ENCODE data around the gene TUSC2.
"Not testable (repeated sequence)": the region's sequence is repeated elsewhere in the genome, so short reads cannot be mapped to it uniquely, and the experiment has no call there.

TUSC2 gene

DNA sequence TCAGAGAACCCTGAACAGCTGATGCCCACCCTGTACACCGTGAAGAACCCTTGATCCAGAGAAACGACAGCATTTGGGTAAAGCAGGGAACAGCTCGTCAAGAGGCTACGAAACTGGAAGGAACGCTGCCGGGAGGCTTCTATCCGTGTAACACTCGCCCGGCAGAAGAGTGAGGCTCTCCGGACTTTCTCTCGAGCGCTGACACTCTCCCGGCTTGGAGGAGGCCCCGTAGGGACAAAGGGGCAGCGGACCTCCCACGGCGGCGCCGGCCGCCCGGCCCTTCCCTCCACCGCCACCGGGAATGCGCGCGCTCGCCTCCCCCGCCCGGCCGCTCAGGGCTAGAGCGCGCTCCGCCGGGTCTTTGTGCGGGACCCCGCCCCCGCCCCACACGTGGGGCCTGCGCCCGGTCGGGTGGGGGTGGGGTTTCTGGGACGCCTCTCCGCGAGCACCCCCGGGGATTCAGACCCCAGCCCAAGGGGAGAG is 7.1 kb downstream of the TUSC2 start:
- Histone ChIP-seq H3K9ac (ENCODE audit: low read depth, low read length) (peak overlapping the region; percentile 96), H3K9me3 (replicated peaks; ENCODE audit: low read length) (no peaks in the 10 kb centered on the region), H3K27me3 (ENCODE audit: control insufficient read depth, insufficient read depth, low read length) (no peaks in the 10 kb centered on the region), H3K36me3 (ENCODE audit: insufficient read depth, low read length) (peaks cover 24% of the 10 kb centered on the region), H3K4me1 (ENCODE audit: control insufficient read depth, insufficient read depth, low read length) (peaks cover 31% of the 10 kb centered on the region), H3K4me3 (ENCODE audit: low read length) (peak overlapping the region; percentile 73), H3K4me2 (ENCODE audit: low read length) (peak overlapping the region; percentile 85)

DNA sequence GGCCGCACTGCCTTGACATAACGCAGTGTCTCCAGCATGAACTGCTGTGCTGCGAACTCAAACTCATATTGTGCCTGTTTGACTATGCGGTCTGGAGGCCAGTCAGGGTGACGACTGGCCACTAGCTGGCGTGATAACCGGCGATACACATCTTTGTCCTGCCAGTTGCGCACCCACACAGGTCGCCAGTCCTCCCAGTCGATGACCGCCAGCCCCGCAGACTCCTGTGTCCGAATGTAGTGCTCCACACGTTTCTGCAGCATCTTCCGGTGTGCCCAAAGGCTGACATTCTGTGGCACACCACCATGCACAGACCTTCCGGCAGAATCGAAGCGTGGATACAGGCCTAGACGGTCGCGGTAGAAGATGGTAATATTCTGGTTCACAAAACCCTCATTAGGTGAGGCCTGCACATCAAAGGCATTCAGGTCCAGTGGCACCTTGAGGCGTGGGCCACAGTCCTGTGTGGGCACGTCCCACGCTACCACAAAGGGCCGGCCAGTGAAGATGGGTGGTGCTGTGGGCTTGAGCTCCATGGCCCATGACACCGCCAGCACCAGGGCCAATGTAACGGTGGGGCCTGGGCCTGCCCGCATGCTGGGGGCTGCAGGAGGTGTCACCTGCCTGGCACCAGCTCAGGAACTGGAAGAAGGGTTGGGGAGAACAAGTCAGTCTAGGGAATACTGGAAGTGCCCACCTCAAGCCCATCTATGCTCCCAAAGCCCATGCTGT is 8.0 kb downstream of the TUSC2 start:
- Histone ChIP-seq H3K27me3 (ENCODE audit: control insufficient read depth, insufficient read depth, low read length) (no peaks in the 10 kb centered on the region), H3K4me2 (ENCODE audit: low read length) (peak overlapping the region; percentile 85), H3K4me3 (ENCODE audit: low read length) (peak overlapping the region; percentile 73), H3K9ac (ENCODE audit: low read depth, low read length) (peak overlapping the region; percentile 96), H3K36me3 (ENCODE audit: insufficient read depth, low read length) (peaks cover 22% of the 10 kb centered on the region), H3K9me3 (replicated peaks; ENCODE audit: low read length) (no peaks in the 10 kb centered on the region), H3K4me1 (ENCODE audit: control insufficient read depth, insufficient read depth, low read length) (peaks cover 31% of the 10 kb centered on the region)

DNA sequence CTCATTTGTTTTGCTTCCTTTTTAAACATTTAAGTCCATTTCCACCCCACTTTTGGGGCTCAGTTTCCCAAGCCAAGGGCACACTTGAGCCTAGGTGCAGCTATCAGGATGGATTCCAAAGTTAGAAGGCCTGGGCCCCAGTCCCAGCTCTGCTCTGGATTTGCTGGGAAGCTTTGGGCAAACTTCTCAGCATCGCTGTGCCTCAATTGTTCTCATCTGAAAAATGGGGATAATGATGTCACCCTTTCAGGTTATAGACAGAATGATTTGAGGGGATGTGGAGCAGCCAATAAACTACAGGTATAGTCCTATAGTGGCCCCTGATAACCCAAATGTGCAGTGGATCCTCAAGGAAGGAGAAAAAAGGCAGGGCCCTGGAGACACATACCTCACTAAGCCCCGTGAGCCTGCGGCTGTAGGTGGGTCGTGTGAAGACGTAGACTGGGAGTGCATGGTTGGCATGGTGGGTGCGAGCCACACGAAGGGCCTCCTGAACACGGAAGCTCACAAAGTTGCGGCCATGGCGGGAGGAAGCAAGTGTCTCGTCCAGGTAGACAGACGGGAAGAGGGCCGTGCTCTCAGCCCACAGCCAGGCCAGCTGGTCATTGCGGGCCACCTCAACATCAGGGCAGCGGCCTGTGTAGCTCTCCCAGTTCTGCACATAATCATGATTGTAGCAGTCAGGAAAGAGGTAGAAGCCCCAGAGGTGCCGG is 8.7 kb downstream of the TUSC2 start:
- Histone ChIP-seq H3K9me3 (replicated peaks; ENCODE audit: low read length) (no peaks in the 10 kb centered on the region), H3K27me3 (ENCODE audit: control insufficient read depth, insufficient read depth, low read length) (no peaks in the 10 kb centered on the region), H3K9ac (ENCODE audit: low read depth, low read length) (no peak overlapping the region), H3K36me3 (ENCODE audit: insufficient read depth, low read length) (peaks cover 22% of the 10 kb centered on the region), H3K4me1 (ENCODE audit: control insufficient read depth, insufficient read depth, low read length) (peaks cover 31% of the 10 kb centered on the region), H3K4me3 (ENCODE audit: low read length) (no peak overlapping the region), H3K4me2 (ENCODE audit: low read length) (peak overlapping the region; percentile 85)

DNA sequence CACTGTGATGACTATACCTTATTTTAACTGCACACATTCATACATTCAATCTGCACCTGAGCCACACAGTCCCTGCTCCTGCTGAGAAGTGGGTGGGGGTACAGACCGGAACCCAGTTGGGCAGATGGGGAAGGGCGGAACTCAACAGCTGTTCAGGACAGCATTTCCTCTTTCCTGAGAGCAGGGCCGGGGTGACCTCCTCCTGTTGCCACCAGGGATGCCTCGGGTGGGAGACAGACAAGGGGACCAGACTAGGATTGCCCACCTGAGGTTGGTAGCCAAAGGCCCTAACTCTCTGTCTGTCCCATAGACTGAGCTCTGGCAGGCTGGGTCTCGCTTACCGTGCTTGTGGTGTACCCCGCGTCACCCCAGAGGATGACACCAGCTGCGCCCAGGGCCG is 9.4 kb downstream of the TUSC2 start:
- Histone ChIP-seq H3K27me3 (ENCODE audit: control insufficient read depth, insufficient read depth, low read length) (no peaks in the 10 kb centered on the region), H3K4me3 (ENCODE audit: low read length) (no peak overlapping the region), H3K36me3 (ENCODE audit: insufficient read depth, low read length) (peaks cover 22% of the 10 kb centered on the region), H3K9ac (ENCODE audit: low read depth, low read length) (no peak overlapping the region), H3K4me1 (ENCODE audit: control insufficient read depth, insufficient read depth, low read length) (peaks cover 31% of the 10 kb centered on the region), H3K4me2 (ENCODE audit: low read length) (peak overlapping the region; percentile 21), H3K9me3 (replicated peaks; ENCODE audit: low read length) (no peaks in the 10 kb centered on the region)

DNA sequence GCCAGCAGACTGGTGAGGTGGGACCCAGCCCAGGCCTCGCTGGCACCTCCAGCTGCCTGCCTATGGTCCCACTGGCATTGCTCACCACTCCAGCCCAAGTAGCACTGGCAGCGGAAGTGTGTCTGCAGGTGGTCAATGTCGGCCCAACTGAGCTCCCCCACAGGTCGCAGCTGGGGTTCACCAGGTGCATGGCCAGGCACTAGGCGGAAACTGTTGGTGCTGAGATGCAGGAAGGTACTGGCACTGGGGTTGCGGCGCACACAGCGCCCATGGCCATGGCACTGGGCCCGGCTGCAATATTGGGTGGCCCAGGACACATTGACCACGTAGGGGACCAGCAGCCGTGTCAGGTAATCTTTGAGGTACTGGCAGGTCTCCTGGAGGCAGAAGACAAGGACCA is 9.9 kb downstream of the TUSC2 start:
- peaks cover 22% of the 10 kb centered on the region for H3K36me3 ChIP-seq (ENCODE audit: insufficient read depth, low read length)
- H3K4me1 ChIP-seq (ENCODE audit: control insufficient read depth, insufficient read depth, low read length): peaks cover 31% of the 10 kb centered on the region
- no peak overlapping the region for H3K9ac ChIP-seq (ENCODE audit: low read depth, low read length)
- H3K9me3 ChIP-seq (replicated peaks; ENCODE audit: low read length): no peaks in the 10 kb centered on the region
- H3K4me3 ChIP-seq (ENCODE audit: low read length): no peak overlapping the region
- H3K4me2 ChIP-seq (ENCODE audit: low read length): no peak overlapping the region
- H3K27me3 ChIP-seq (ENCODE audit: control insufficient read depth, insufficient read depth, low read length): no peaks in the 10 kb centered on the region

DNA sequence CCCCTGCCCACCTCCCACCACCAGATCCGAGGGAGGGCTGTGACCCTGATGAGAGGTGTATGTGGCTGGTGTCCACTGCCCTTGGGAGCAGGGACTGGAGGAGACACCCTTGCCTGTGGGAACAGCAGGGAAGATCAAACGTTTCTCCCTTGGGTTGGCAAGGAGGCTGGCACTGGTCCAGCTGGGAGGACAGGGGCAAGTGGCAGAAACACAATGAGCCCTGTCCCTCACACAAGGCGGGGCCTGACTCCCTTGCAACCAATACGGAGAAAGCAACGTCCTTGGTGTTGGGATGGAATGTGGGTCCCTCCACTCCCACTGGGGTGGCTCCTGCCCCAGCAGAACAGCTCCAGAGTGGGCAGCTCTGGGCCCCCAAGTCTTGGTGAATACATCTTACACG is 10.7 kb downstream of the TUSC2 start:
- H3K4me2 ChIP-seq (ENCODE audit: low read length): no peak overlapping the region
- no peak overlapping the region for H3K4me3 ChIP-seq (ENCODE audit: low read length)
- H3K9ac ChIP-seq (ENCODE audit: low read depth, low read length): no peak overlapping the region
- H3K27me3 ChIP-seq (ENCODE audit: control insufficient read depth, insufficient read depth, low read length): no peaks in the 10 kb centered on the region
- no peaks in the 10 kb centered on the region for H3K9me3 ChIP-seq (replicated peaks; ENCODE audit: low read length)
- peaks cover 22% of the 10 kb centered on the region for H3K36me3 ChIP-seq (ENCODE audit: insufficient read depth, low read length)
- H3K4me1 ChIP-seq (ENCODE audit: control insufficient read depth, insufficient read depth, low read length): peaks cover 26% of the 10 kb centered on the region

DNA sequence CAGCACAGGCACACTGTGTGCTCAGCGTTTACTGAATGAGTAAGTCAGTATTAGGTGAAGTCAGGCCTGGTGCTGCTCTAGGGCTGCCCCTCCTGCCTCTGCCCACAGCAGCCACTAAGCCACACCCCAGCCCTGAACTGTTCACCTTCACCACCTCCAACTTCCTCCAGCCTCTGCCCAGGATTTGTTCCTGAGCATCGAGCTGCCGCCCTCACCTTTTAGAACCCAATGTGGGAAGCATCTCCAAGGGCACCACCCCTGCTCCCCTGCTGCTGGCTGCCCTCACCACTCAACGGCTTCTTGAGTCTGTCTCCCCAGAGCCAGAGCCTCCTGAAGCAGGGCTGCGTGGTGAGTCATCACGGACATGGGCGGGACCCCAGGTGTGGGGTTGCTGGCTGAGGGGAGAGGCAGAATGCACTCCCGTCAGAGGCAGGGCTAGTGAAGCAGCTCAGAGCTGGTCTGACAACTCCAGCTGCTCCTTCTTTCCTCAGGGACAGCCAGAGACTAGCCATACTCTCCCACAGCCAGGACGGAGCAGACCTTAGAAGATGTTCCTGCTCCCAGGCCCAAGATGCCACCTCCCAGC is 11.3 kb downstream of the TUSC2 start:
- no peak overlapping the region for H3K9ac ChIP-seq (ENCODE audit: low read depth, low read length)

DNA sequence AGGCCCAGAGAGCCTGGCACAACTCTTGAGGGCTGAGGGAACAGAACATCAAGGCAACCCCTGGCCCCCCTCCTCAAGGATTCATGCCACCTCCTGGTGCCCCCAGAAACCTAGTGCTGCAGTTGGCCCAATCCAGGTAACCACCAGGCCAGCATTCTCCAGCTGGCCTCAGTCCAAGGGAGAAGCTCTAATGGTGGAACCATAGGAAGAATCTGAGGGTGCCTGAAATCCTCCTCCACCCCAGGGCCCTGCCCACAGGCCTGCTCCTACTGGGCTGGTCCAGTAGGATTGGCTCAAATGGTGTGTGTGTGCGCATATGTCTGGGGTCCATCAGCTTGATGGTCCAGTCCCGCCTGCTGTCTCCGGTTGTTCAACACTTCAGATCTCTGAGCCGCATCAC is 13.2 kb downstream of the TUSC2 start:
- H3K36me3 ChIP-seq (ENCODE audit: insufficient read depth, low read length): peaks cover 21% of the 10 kb centered on the region
- peaks cover 13% of the 10 kb centered on the region for H3K4me1 ChIP-seq (ENCODE audit: control insufficient read depth, insufficient read depth, low read length)
- H3K4me3 ChIP-seq (ENCODE audit: low read length): no peak overlapping the region
- no peak overlapping the region for H3K4me2 ChIP-seq (ENCODE audit: low read length)
- H3K9ac ChIP-seq (ENCODE audit: low read depth, low read length): no peak overlapping the region
- no peaks in the 10 kb centered on the region for H3K27me3 ChIP-seq (ENCODE audit: control insufficient read depth, insufficient read depth, low read length)
- H3K9me3 ChIP-seq (replicated peaks; ENCODE audit: low read length): no peaks in the 10 kb centered on the region

More for the DNA sequence above, 11.3 kb downstream of the TUSC2 start:
- H3K4me2 ChIP-seq (ENCODE audit: low read length): no peak overlapping the region
- peaks cover 21% of the 10 kb centered on the region for H3K4me1 ChIP-seq (ENCODE audit: control insufficient read depth, insufficient read depth, low read length)
- H3K36me3 ChIP-seq (ENCODE audit: insufficient read depth, low read length): peaks cover 22% of the 10 kb centered on the region
- no peaks in the 10 kb centered on the region for H3K9me3 ChIP-seq (replicated peaks; ENCODE audit: low read length)
- no peak overlapping the region for H3K4me3 ChIP-seq (ENCODE audit: low read length)
- no peaks in the 10 kb centered on the region for H3K27me3 ChIP-seq (ENCODE audit: control insufficient read depth, insufficient read depth, low read length)

DNA sequence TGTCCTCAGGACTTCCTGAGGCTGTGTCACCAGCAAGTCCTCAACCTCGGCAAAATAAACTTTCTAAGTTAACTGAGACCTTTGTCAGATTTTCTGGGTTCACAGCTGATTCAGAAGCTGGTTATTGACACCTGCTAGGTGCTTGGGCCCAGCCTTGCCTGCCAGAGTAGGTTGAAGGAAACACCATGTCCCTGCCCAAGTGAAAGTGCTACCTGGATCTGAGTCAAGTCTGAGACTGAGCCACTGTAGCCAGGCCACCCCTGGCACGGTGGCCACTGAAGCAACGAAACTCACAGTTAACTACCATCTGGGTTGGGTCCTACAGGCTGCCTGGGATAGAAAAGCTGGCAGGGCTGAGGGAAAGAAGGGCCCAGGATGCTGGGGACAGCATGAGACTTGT is 13.7 kb downstream of the TUSC2 start:
- H3K4me1 ChIP-seq (ENCODE audit: control insufficient read depth, insufficient read depth, low read length): peaks cover 10% of the 10 kb centered on the region
- no peak overlapping the region for H3K4me3 ChIP-seq (ENCODE audit: low read length)
- peaks cover 17% of the 10 kb centered on the region for H3K36me3 ChIP-seq (ENCODE audit: insufficient read depth, low read length)
- no peak overlapping the region for H3K4me2 ChIP-seq (ENCODE audit: low read length)
- no peaks in the 10 kb centered on the region for H3K27me3 ChIP-seq (ENCODE audit: control insufficient read depth, insufficient read depth, low read length)
- H3K9me3 ChIP-seq (replicated peaks; ENCODE audit: low read length): no peaks in the 10 kb centered on the region
- H3K9ac ChIP-seq (ENCODE audit: low read depth, low read length): no peak overlapping the region

DNA sequence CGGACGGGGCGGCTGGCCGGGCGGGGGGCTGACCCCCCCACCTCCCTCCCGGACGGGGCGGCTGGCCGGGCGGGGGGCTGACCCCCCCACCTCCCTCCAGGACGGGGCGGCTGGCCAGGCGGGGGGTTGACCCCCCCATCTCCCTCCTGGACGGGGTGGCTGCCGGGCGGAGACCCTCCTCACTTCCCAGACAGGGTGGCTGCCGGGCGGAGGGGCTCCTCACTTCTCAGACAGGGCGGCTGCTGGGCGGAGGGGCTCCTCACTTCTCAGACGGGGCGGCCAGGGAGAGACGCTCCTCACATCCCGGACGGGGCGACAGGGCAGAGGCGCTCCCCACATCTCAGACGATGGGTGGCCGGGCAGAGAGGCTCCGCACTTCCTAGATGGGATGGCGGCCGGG is 16.0 kb downstream of the TUSC2 start:
- not testable (repeated sequence) for H3K9ac ChIP-seq (ENCODE audit: low read depth, low read length); H3K36me3 ChIP-seq (ENCODE audit: insufficient read depth, low read length); H3K4me1 ChIP-seq (ENCODE audit: control insufficient read depth, insufficient read depth, low read length); H3K27me3 ChIP-seq (ENCODE audit: control insufficient read depth, insufficient read depth, low read length); H3K4me2 ChIP-seq (ENCODE audit: low read length); H3K9me3 ChIP-seq (replicated peaks; ENCODE audit: low read length); H3K4me3 ChIP-seq (ENCODE audit: low read length)

DNA sequence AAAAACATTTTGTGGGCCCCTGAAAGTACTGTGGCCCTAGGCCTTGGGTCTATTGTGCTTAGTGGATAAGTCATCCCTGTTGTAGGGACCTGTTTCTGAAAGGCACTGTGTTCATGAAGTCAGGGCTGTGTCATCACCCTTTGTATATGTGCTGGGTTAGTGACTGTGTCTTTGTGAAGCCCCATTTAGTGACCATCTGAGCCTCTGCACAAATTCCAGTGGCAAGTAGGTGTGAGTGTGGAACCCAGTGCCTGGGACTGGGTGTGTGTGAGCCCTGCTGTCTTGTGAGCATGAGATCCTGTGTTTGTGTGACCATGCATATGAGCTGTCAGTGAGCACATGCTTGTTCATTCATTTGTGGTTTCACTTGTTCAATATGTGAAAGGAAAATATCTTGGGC is 23.4 kb downstream of the TUSC2 start:
- H3K4me2 ChIP-seq (ENCODE audit: low read length): no peak overlapping the region
- H3K4me1 ChIP-seq (ENCODE audit: control insufficient read depth, insufficient read depth, low read length): peaks cover 11% of the 10 kb centered on the region
- no peaks in the 10 kb centered on the region for H3K9me3 ChIP-seq (replicated peaks; ENCODE audit: low read length)
- H3K9ac ChIP-seq (ENCODE audit: low read depth, low read length): no peak overlapping the region
- H3K27me3 ChIP-seq (ENCODE audit: control insufficient read depth, insufficient read depth, low read length): no peaks in the 10 kb centered on the region
- no peaks in the 10 kb centered on the region for H3K36me3 ChIP-seq (ENCODE audit: insufficient read depth, low read length)
- H3K4me3 ChIP-seq (ENCODE audit: low read length): no peak overlapping the region
